GM12878 (cell line): ENCODE measurements around the gene ANKRD16. TPM values are rescaled to one million over a fixed set of nuclear protein-coding genes. Genes with fewer than 3 reads are reported as not detected.

Experiments used
- ATAC-seq: fragments of 200-7000 bp; cut with Tn5 transposase; 3 replicates; pipeline ENCODE4 v1.9.1; 2020; ENCODE audit warnings: mild to moderate bottlenecking, moderate library complexity
- BruUV-seq: library from RNA; stranded (reverse); fragments of 400-500 nt; replicated peaks from 2 replicates; lab custom pipeline; 2021; lab: Mats Ljungman, UMichigan
- CTCF ChIA-PET: fragments of 300-600 bp; sonication (Branson Sonifier 250); formaldehyde crosslinking; extraction: SDS; loops from one replicate; lab custom pipeline; 2021; ENCODE audit warnings: inconsistent platforms; lab: Yijun Ruan, JAX
- POLR2A ChIA-PET: fragments of 350-600 bp; formaldehyde crosslinking; extraction: SDS; loops from one replicate; lab custom pipeline; 2021; ENCODE audit warnings: inconsistent platforms; lab: Charles Lee
- RAD21 ChIA-PET: fragments of 300-600 bp; sonication (Branson Sonifier 250); formaldehyde crosslinking; loops from one replicate; lab custom pipeline; 2023; ENCODE audit warnings: antibody characterized with exemption; ENCODE audit not compliant: unreplicated experiment; lab: Charles Lee
- SMC1A ChIA-PET: fragments of 300-600 bp; sonication (Branson Sonifier 250); formaldehyde crosslinking; loops from one replicate; lab custom pipeline; 2023; ENCODE audit not compliant: unreplicated experiment, uncharacterized antibody; lab: Charles Lee
- DNase-seq: peaks from one replicate; pipeline ENCODE4 v3.0.0-alpha.2; 2011; ENCODE audit warnings: low read depth, low spot score
- FAIRE-seq: peaks from 3 replicates; lab custom pipeline; 2011; peaks lifted over from hg19 to GRCh38; lab: Jason Lieb, UNC
- H2AFZ ChIP-seq: 2 replicates; pipeline ENCODE4 v1.6.0; 2011; ENCODE audit warnings: low read depth, low read length, control low read depth; ENCODE audit not compliant: control insufficient read depth
- H3K27ac ChIP-seq: 2 replicates; pipeline ENCODE4 v1.5.1; 2011; ENCODE audit warnings: control low read depth; ENCODE audit not compliant: control insufficient read depth, insufficient read depth
- H3K27me3 ChIP-seq, 2 experiments: replicated peaks in 1 of 2; 2 replicates each; pipeline versions ENCODE4 v1.6.0 to v1.6.1; 2011; ENCODE audit warnings: low read length in 1 of 2; ENCODE audit not compliant: control insufficient read depth in 2 of 2, insufficient read depth in 2 of 2
- H3K36me3 ChIP-seq, 2 experiments: 2 replicates each; pipeline ENCODE4 v1.5.1; 2011; ENCODE audit warnings: low read length in 1 of 2; ENCODE audit not compliant: control insufficient read depth in 2 of 2, insufficient read depth in 2 of 2
- H3K4me1 ChIP-seq: 2 replicates; pipeline ENCODE4 v1.6.1; 2011; ENCODE audit warnings: mild to moderate bottlenecking, low read length, moderate library complexity, mixed read lengths; ENCODE audit not compliant: control insufficient read depth, insufficient read depth
- H3K4me2 ChIP-seq: 2 replicates; pipeline ENCODE4 v1.6.0; 2011; ENCODE audit warnings: control low read depth; ENCODE audit not compliant: control insufficient read depth, insufficient read depth
- H3K4me3 ChIP-seq: fragments of 200-600 bp; sonication (generic); 2 replicates; pipeline ENCODE4 v1.5.1; 2016
- H3K79me2 ChIP-seq: 2 replicates; pipeline ENCODE4 v1.6.0; 2011; ENCODE audit warnings: low read length; ENCODE audit not compliant: control insufficient read depth, insufficient read depth
- H3K9ac ChIP-seq: 2 replicates; pipeline ENCODE4 v1.8.0; 2011; ENCODE audit warnings: low read length, control low read depth, mixed read lengths; ENCODE audit not compliant: control insufficient read depth, insufficient read depth
- H3K9me3 ChIP-seq: replicated peaks from 3 replicates; pipeline ENCODE4 v1.5.1; 2011; ENCODE audit warnings: mild to moderate bottlenecking, low read length; ENCODE audit not compliant: control insufficient read depth, insufficient read depth
- H4K20me1 ChIP-seq: 2 replicates; pipeline ENCODE4 v1.6.0; 2011; ENCODE audit not compliant: control insufficient read depth, insufficient read depth
- CBX3 ChIP-seq: fragments of 200-600 bp; sonication (generic); IDR thresholded peaks from 2 replicates; pipeline ENCODE4 v1.6.1; 2016; ENCODE audit warnings: low read depth, borderline replicate concordance
- CEBPZ ChIP-seq: fragments of 150-350 bp; IDR thresholded peaks from 2 replicates; pipeline ENCODE4 v1.6.1; 2016; ENCODE audit warnings: low read depth, low read length
- CTCF ChIP-seq, 3 experiments: IDR thresholded peaks in 2 of 3; conservative IDR thresholded peaks in 1 of 3; 2 replicates each; pipeline ENCODE4 v1.5.1; 2011; ENCODE audit warnings: low read depth in 3 of 3, low read length in 3 of 3, mild to moderate bottlenecking in 3 of 3, control low read depth in 2 of 3, moderate library complexity in 2 of 3, inconsistent platforms in 1 of 3, mixed read lengths in 1 of 3; ENCODE audit not compliant: control insufficient read depth in 2 of 3, insufficient read depth in 1 of 3; ENCODE audit errors: extremely low read depth in 1 of 3
- EZH2 ChIP-seq: IDR thresholded peaks from 2 replicates; pipeline ENCODE4 v1.6.1; 2012; ENCODE audit warnings: low read depth, mild to moderate bottlenecking, control low read depth, inconsistent platforms, low read length, borderline replicate concordance; ENCODE audit not compliant: control insufficient read depth
- PRDM15 ChIP-seq: fragments of 450-650 bp; formaldehyde crosslinking; IDR thresholded peaks from 2 replicates; pipeline ENCODE4 v1.4.0; 2020; ENCODE audit warnings: mild to moderate bottlenecking, moderate library complexity
- WGBS: methylation state at CpG from one replicate; pipeline ENCODE4 v1.1.6; 2016; ENCODE audit warnings: low lambda C conversion rate; ENCODE audit not compliant: insufficient replicate concordance, insufficient coverage; ENCODE audit errors: missing lambda C conversion rate; 5-methylcytosine and 5-hydroxymethylcytosine counted together
- in situ Hi-C: fragments of 300-500 bp; cut with MboI; formaldehyde crosslinking; loops from 9 replicates; pipeline ENCODE4 v1.14.3; 2018; ENCODE audit warnings: mixed read lengths
- intact Hi-C: fragments of 100-400 bp; cut with micrococcal nuclease; formaldehyde crosslinking; loops from one replicate; pipeline ENCODE4 v1.14.2; 2022; ENCODE audit not compliant: unreplicated experiment
- polyA plus RNA-seq, 11 experiments: library from polyadenylated mRNA; depleted of rRNA in 4 of 11; unstranded in 6 of 11; stranded (reverse) in 5 of 11; fragments of >200 nt; fragmentation: Nextera tagmentation in 4 of 11; fragmentation: Illumina TruSeq in 1 of 11; extraction: Ambion mirVana in 4 of 11; extraction: Trizol in 1 of 11; gene quantifications; 1 replicate in 1 of 11; 2 replicates in 10 of 11; pipeline versions ENCODE4 v1.2.1 to v1.2.3, GENCODE V29; 2011 to 2016; ENCODE audit warnings: inconsistent platforms in 2 of 11, missing spikeins in 2 of 11, low read depth in 1 of 11
- total RNA-seq, 4 experiments: library from RNA; depleted of rRNA in 3 of 4; stranded (reverse); fragments of >200 nt in 3 of 4; fragmentation: Illumina TruSeq in 1 of 4; extraction: Trizol in 1 of 4; gene quantifications; 2 replicates each; pipeline versions ENCODE4 v1.2.1 to v1.2.3, GENCODE V29; 2013 to 2021

The ANKRD16 gene
- total and polyA plus RNA-seq, 10 of the 15 experiments (the other 5 are each of a cell fraction or from before 2014, with no cell fraction given) = 0.57 to 13.6 (median 4.4) TPM

GRCh38 chr10:5814110-5815107, 75.3 kb downstream of the ANKRD16 start:
- BruUV-seq = TSS peak; percentile 89
- peak overlapping the region; percentile 93 for H3K9ac ChIP-seq
- ChIA-PET CTCF (interaction anchor here (0.9 to 7.9 kb wide), 8 partner anchors 28 to 372 kb away, joined by 3 to 74 read pairs (median 6); no protein-coding TSS in a partner anchor), SMC1A (interaction anchor here (0.7 to 3.4 kb wide), 16 partner anchors 9 to 160 kb away, joined by 3 to 21 read pairs (median 4); no protein-coding TSS in a partner anchor), RAD21 (interaction anchor here (0.7 to 12.5 kb wide), 9 partner anchors 29 to 276 kb away, joined by 3 to 183 read pairs (median 5); partner anchors contain the start of genes ANKRD16, FBH1 and IL15RA), POLR2A (interaction anchor here (0.6 to 4.6 kb wide), 16 partner anchors 16 to 454 kb away, joined by 3 to 46 read pairs (median 4); partner anchors contain the start of genes ANKRD16 and FBH1)
- no peaks in the 10 kb centered on the region for H3K9me3 ChIP-seq
- H3K79me2 ChIP-seq = peaks cover 56% of the 10 kb centered on the region
- whole genome bisulfite sequencing = 9% methylated on average over 11 of the region's 12 CpGs
- peak overlapping the region; percentile 82 for H3K4me3 ChIP-seq
- intact Hi-C loops = loop anchor here (5.0 kb wide), 1 partner anchor 78 kb away; the partner anchor contains the start of gene FBH1
- peak overlapping the region; percentile 97 for H3K27ac ChIP-seq
- H3K36me3 ChIP-seq = no peaks in the 10 kb centered on the region
- DNase-seq (no peak), FAIRE-seq (no peak), ATAC-seq (no peak)
- peak overlapping the region; percentile 90 for H3K4me2 ChIP-seq
- no peaks in the 10 kb centered on the region for H3K27me3 ChIP-seq
- H3K4me1 ChIP-seq = peaks cover 50% of the 10 kb centered on the region
- in situ Hi-C loops = no loop called here
- H4K20me1 ChIP-seq = no peaks in the 10 kb centered on the region
- peak overlapping the region; percentile 80 for H2AFZ ChIP-seq
- TF ChIP-seq CEBPZ = no peak
- no peak for TF ChIP-seq CTCF (IDR thresholded peaks at IDR 0.05 in 2 of 3, conservative IDR thresholded peaks at IDR 0.05 in 1 of 3; ENCODE audit: control insufficient read depth in 2 of 3, extremely low read depth in 1 of 3, insufficient read depth in 1 of 3, low read depth in 3 of 3, low read length in 3 of 3)
- TF ChIP-seq PRDM15 = no peak
- no peak for TF ChIP-seq EZH2
- TF ChIP-seq CBX3 = no peak
